ENCODE measurements around the gene STAB2.

Gene STAB2

GRCh38 chr12:103751600-103751999 lies 164.5 kb downstream of the STAB2 start:
- Histone ChIP-seq H3K4me3 (IDR thresholded peaks at IDR 0.05; ENCODE audit: insufficient read depth, low read depth, low read length) (no peak overlapping the region), H4K20me1 (ENCODE audit: insufficient read depth) (no peaks in the 10 kb centered on the region), H2AFZ (ENCODE audit: low read depth) (no peak overlapping the region), H3K4me2 (no peak overlapping the region), H3K9ac (no peak overlapping the region), H3K4me1 (ENCODE audit: low read depth, poor library complexity, severe bottlenecking) (no peaks in the 10 kb centered on the region), H3K36me3 (ENCODE audit: insufficient read depth) (no peaks in the 10 kb centered on the region), H3K27ac (no peak overlapping the region), H3K27me3 (ENCODE audit: insufficient read depth, low read depth) (no peaks in the 10 kb centered on the region), H3K79me2 (ENCODE audit: insufficient read depth, low read depth) (no peaks in the 10 kb centered on the region)
- no peak for TF ChIP-seq CTCF (conservative IDR thresholded peaks at IDR 0.05; ENCODE audit: low read depth, low read length)

- TF ChIP-seq CTCF (conservative IDR thresholded peaks at IDR 0.05; ENCODE audit: low read depth, low read length): no peak
- Histone ChIP-seq H4K20me1 (ENCODE audit: insufficient read depth) (no peaks in the 10 kb centered on the region), H2AFZ (ENCODE audit: low read depth) (no peak overlapping the region), H3K27ac (no peak overlapping the region), H3K4me2 (no peak overlapping the region), H3K79me2 (ENCODE audit: insufficient read depth, low read depth) (no peaks in the 10 kb centered on the region), H3K27me3 (ENCODE audit: insufficient read depth, low read depth) (no peaks in the 10 kb centered on the region), H3K36me3 (ENCODE audit: insufficient read depth) (no peaks in the 10 kb centered on the region), H3K4me3 (IDR thresholded peaks at IDR 0.05; ENCODE audit: insufficient read depth, low read depth, low read length) (no peak overlapping the region), H3K4me1 (ENCODE audit: low read depth, poor library complexity, severe bottlenecking) (no peaks in the 10 kb centered on the region), H3K9ac (no peak overlapping the region)
Observed at GRCh38 chr12:103755425-103755824, 168.4 kb downstream of the STAB2 start.

GRCh38 chr12:103756443-103756842 lies 169.4 kb downstream of the STAB2 start:
- Histone ChIP-seq H4K20me1 (ENCODE audit: insufficient read depth) (no peaks in the 10 kb centered on the region), H3K4me3 (IDR thresholded peaks at IDR 0.05; ENCODE audit: insufficient read depth, low read depth, low read length) (no peak overlapping the region), H3K27ac (no peak overlapping the region), H3K4me2 (no peak overlapping the region), H3K9ac (no peak overlapping the region), H3K36me3 (ENCODE audit: insufficient read depth) (no peaks in the 10 kb centered on the region), H3K4me1 (ENCODE audit: low read depth, poor library complexity, severe bottlenecking) (no peaks in the 10 kb centered on the region), H3K27me3 (ENCODE audit: insufficient read depth, low read depth) (no peaks in the 10 kb centered on the region), H3K79me2 (ENCODE audit: insufficient read depth, low read depth) (no peaks in the 10 kb centered on the region), H2AFZ (ENCODE audit: low read depth) (no peak overlapping the region)
- TF ChIP-seq CTCF (conservative IDR thresholded peaks at IDR 0.05; ENCODE audit: low read depth, low read length): no peak

GRCh38 chr12:103757248-103757647 lies 170.2 kb downstream of the STAB2 start:
- H3K27me3 ChIP-seq (ENCODE audit: insufficient read depth, low read depth): no peaks in the 10 kb centered on the region
- H3K79me2 ChIP-seq (ENCODE audit: insufficient read depth, low read depth): no peaks in the 10 kb centered on the region
- H3K4me1 ChIP-seq (ENCODE audit: low read depth, poor library complexity, severe bottlenecking): no peaks in the 10 kb centered on the region
- H3K9ac ChIP-seq: no peak overlapping the region
- H3K4me3 ChIP-seq (IDR thresholded peaks at IDR 0.05; ENCODE audit: insufficient read depth, low read depth, low read length): no peak overlapping the region
- no peaks in the 10 kb centered on the region for H4K20me1 ChIP-seq (ENCODE audit: insufficient read depth)
- H3K36me3 ChIP-seq (ENCODE audit: insufficient read depth): no peaks in the 10 kb centered on the region
- no peak overlapping the region for H3K27ac ChIP-seq
- H3K4me2 ChIP-seq: no peak overlapping the region
- TF ChIP-seq CTCF (conservative IDR thresholded peaks at IDR 0.05; ENCODE audit: low read depth, low read length): no peak
- H2AFZ ChIP-seq (ENCODE audit: low read depth): no peak overlapping the region

Data from KMS-11 (cell line).